B cell (primary cell): ENCODE measurements around the gene RIN2. TPM values are rescaled to one million over a fixed set of nuclear protein-coding genes. Genes with fewer than 3 reads are reported as not detected.

Source experiments
- ATAC-seq: fragments of 200-7000 bp; cut with Tn5 transposase; one replicate; pipeline ENCODE4 v1.10.0; 2021; ENCODE audit warnings: low read depth, mild to moderate bottlenecking, moderate number of reproducible peaks, moderate library complexity
- CTCF ChIA-PET: fragments of 350-600 bp; sonication (Branson Sonifier 250); formaldehyde crosslinking; loops from one replicate; lab custom pipeline; 2021; ENCODE audit warnings: antibody characterized with exemption, inconsistent platforms; lab: Charles Lee
- POLR2A ChIA-PET: fragments of 350-600 bp; sonication (Branson Sonifier 250); formaldehyde crosslinking; loops from one replicate; lab custom pipeline; 2021; ENCODE audit warnings: antibody characterized with exemption; lab: Charles Lee
- DNase-seq: peaks from one replicate; pipeline ENCODE4 v3.0.0; 2013
- H2AFZ ChIP-seq: 2 replicates; pipeline ENCODE4 v1.6.1; 2012; ENCODE audit warnings: mild to moderate bottlenecking, low read depth, low read length; ENCODE audit not compliant: insufficient read depth, poor library complexity, severe bottlenecking
- H3K27ac ChIP-seq, 2 donors: 1 replicate in 1 of 2; 2 replicates in 1 of 2; pipeline ENCODE4 v1.5.1; 2012 to 2013; ENCODE audit warnings: low read length in 2 of 2, mild to moderate bottlenecking in 2 of 2, moderate library complexity in 1 of 2
- H3K27me3 ChIP-seq, 4 experiments: fragments of 200-600 bp in 1 of 4; sonication (generic) in 1 of 4; replicated peaks in 1 of 4; 1 replicate in 2 of 4; 2 replicates in 2 of 4; pipeline versions ENCODE4 v1.6.1 to v1.7.0; 2013 to 2016; ENCODE audit warnings: low read length in 3 of 4, mild to moderate bottlenecking in 2 of 4, mixed read lengths in 1 of 4, moderate library complexity in 1 of 4; ENCODE audit not compliant: insufficient read depth in 4 of 4, control insufficient read depth in 3 of 4; ENCODE audit errors: control extremely low read depth in 1 of 4
- H3K36me3 ChIP-seq, 2 experiments: replicated peaks in 1 of 2; 1 replicate in 1 of 2; 2 replicates in 1 of 2; pipeline versions ENCODE4 v1.6.1 to v1.7.1; 2013; ENCODE audit warnings: low read length in 1 of 2; ENCODE audit not compliant: insufficient read depth in 2 of 2, control insufficient read depth in 1 of 2; ENCODE audit errors: control extremely low read depth in 1 of 2, extremely low read depth in 1 of 2
- H3K4me1 ChIP-seq, 2 donors: fragments of 200-600 bp in 1 of 2; sonication (generic) in 1 of 2; 1 replicate in 1 of 2; 2 replicates in 1 of 2; pipeline versions ENCODE4 v1.5.1 to v1.6.1; 2013 to 2017; ENCODE audit warnings: low read length in 2 of 2; ENCODE audit not compliant: control insufficient read depth in 2 of 2, insufficient read depth in 2 of 2
- H3K4me2 ChIP-seq: replicated peaks from 2 replicates; pipeline ENCODE3; 2012; ENCODE audit warnings: mild to moderate bottlenecking, low read depth, low read length; ENCODE audit not compliant: poor library complexity, severe bottlenecking
- H3K4me3 ChIP-seq, 5 experiments: fragments of 200-600 bp in 1 of 5; sonication (generic) in 1 of 5; 1 replicate in 3 of 5; 2 replicates in 2 of 5; pipeline versions ENCODE4 v1.5.1 to v1.7.0; 2011 to 2016; ENCODE audit warnings: low read length in 4 of 5, mild to moderate bottlenecking in 4 of 5, low read depth in 2 of 5, control low read depth in 1 of 5, moderate library complexity in 1 of 5; ENCODE audit not compliant: insufficient read depth in 1 of 5; ENCODE audit errors: control extremely low read depth in 1 of 5, extremely low read depth in 1 of 5
- H3K79me2 ChIP-seq: fragments of 200-600 bp; sonication (generic); one replicate; pipeline ENCODE4 v1.6.0; 2016; ENCODE audit warnings: low read length; ENCODE audit not compliant: control insufficient read depth, insufficient read depth
- H3K9ac ChIP-seq: fragments of 200-600 bp; sonication (generic); 2 replicates; pipeline ENCODE4 v1.6.1; 2017; ENCODE audit warnings: mild to moderate bottlenecking, low read length, moderate library complexity
- H3K9me3 ChIP-seq, 3 donors: one replicate each; pipeline versions ENCODE4 v1.6.1 to v1.7.1; 2013; ENCODE audit warnings: low read length in 2 of 3; ENCODE audit not compliant: control insufficient read depth in 2 of 3, insufficient read depth in 1 of 3; ENCODE audit errors: control extremely low read depth in 1 of 3
- H4K20me1 ChIP-seq: 2 replicates; pipeline ENCODE4 v1.6.0; 2012; ENCODE audit warnings: mild to moderate bottlenecking, low read length; ENCODE audit not compliant: insufficient read depth, control insufficient read depth, poor library complexity, severe bottlenecking
- H3K27ac Mint-ChIP-seq: one replicate; pipeline ENCODE4 v1.8.0; 2021; ENCODE audit warnings: mixed read lengths
- H3K27me3 Mint-ChIP-seq: one replicate; pipeline ENCODE4 v1.8.0; 2021; ENCODE audit warnings: mixed read lengths
- H3K4me1 Mint-ChIP-seq: one replicate; pipeline ENCODE4 v1.8.0; 2021; ENCODE audit warnings: mixed read lengths
- H3K4me3 Mint-ChIP-seq: one replicate; pipeline ENCODE4 v1.8.0; 2021; ENCODE audit warnings: mixed read lengths
- H3K9me3 Mint-ChIP-seq: one replicate; pipeline ENCODE4 v1.8.0; 2022; ENCODE audit warnings: mixed read lengths; ENCODE audit not compliant: insufficient read depth
- EZH2 ChIP-seq: IDR thresholded peaks from 2 replicates; pipeline ENCODE4 v1.6.1; 2012; ENCODE audit warnings: borderline replicate concordance, low read depth, mild to moderate bottlenecking, moderate library complexity, low read length; ENCODE audit not compliant: insufficient read depth, poor library complexity, severe bottlenecking
- WGBS: methylation state at CpG from one replicate; pipeline ENCODE4 v1.1.5; 2013; ENCODE audit warnings: missing lambda C conversion rate; ENCODE audit not compliant: insufficient coverage; 5-methylcytosine and 5-hydroxymethylcytosine counted together
- intact Hi-C: fragments of 100-400 bp; cut with micrococcal nuclease; formaldehyde crosslinking; loops from one replicate; pipeline ENCODE4 v1.10.0; 2022
- polyA plus RNA-seq: library from polyadenylated mRNA; depleted of rRNA; stranded (reverse); fragments of >200 nt; gene quantifications from 2 replicates; pipeline ENCODE4 v1.2.3, GENCODE V29; 2012
- total RNA-seq, 2 donors: library from RNA; stranded (reverse); fragments of 120-200 nt in 1 of 2; gene quantifications; 1 replicate in 1 of 2; 2 replicates in 1 of 2; pipeline versions ENCODE4 v1.2.3 to v1.2.4, GENCODE V29; 2013 to 2022
- TF ChIP-seq, protein P1 (sequence below): fragments of 200-600 bp; IDR thresholded peaks from one replicate; pipeline ENCODE4 v1.8.0; 2022; ENCODE audit warnings: antibody characterized with exemption, mild to moderate bottlenecking

The RIN2 gene
- total and polyA plus RNA-seq, 2 donors (not counting 1 experiment from before 2014, with no cell fraction given) = 0.15 to 0.32 TPM

DNA sequence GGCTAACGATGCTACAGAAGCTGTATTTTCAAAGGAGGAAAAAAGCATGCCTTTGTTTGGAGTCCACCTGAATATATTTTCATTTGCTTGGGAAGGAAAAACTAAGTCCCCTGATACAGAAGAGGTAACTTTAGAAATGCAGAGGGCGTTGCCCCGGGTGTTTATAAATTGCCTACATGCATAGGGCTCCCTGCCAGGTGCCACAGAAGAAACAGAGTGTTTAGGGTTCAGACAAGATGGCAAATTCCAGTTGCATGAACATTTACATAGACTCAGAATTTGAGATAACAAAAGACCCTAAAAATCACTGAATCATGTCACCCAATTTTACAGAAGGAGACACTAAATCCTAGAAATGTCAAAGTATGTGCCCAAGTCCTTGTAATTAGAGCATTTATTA is 19.9 kb downstream of the RIN2 start:
- CTCF ChIA-PET = no interaction called here
- Mint-ChIP-seq H3K27ac (no peak overlapping the region), H3K4me3 (no peak overlapping the region), H3K27me3 (peaks cover 15% of the 10 kb centered on the region), H3K9me3 (no peaks in the 10 kb centered on the region), H3K4me1 (peaks cover 13% of the 10 kb centered on the region)
- no peak for DNase-seq
- TF ChIP-seq, protein P1, sequence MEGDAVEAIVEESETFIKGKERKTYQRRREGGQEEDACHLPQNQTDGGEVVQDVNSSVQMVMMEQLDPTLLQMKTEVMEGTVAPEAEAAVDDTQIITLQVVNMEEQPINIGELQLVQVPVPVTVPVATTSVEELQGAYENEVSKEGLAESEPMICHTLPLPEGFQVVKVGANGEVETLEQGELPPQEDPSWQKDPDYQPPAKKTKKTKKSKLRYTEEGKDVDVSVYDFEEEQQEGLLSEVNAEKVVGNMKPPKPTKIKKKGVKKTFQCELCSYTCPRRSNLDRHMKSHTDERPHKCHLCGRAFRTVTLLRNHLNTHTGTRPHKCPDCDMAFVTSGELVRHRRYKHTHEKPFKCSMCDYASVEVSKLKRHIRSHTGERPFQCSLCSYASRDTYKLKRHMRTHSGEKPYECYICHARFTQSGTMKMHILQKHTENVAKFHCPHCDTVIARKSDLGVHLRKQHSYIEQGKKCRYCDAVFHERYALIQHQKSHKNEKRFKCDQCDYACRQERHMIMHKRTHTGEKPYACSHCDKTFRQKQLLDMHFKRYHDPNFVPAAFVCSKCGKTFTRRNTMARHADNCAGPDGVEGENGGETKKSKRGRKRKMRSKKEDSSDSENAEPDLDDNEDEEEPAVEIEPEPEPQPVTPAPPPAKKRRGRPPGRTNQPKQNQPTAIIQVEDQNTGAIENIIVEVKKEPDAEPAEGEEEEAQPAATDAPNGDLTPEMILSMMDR = no peak
- no peak for TF ChIP-seq EZH2
- no peaks in the 10 kb centered on the region for H3K9me3 ChIP-seq
- POLR2A ChIA-PET = no interaction called here
- H3K36me3 ChIP-seq = no peaks in the 10 kb centered on the region
- H3K27me3 ChIP-seq = no peaks in the 10 kb centered on the region
- WGBS = 88% methylated on average over 2 of the region's 3 CpGs
- intact Hi-C loops = no loop called here
- no peak overlapping the region for H3K27ac ChIP-seq
- no peaks in the 10 kb centered on the region for H4K20me1 ChIP-seq
- no peak for ATAC-seq
- no peak overlapping the region for H3K4me3 ChIP-seq
- H3K4me1 ChIP-seq = peaks cover 0 to 5% of the 10 kb centered on the region in 2 donors
- no peaks in the 10 kb centered on the region for H3K79me2 ChIP-seq
- H2AFZ ChIP-seq = no peak overlapping the region
- no peak overlapping the region for H3K9ac ChIP-seq
- no peak overlapping the region for H3K4me2 ChIP-seq

DNA sequence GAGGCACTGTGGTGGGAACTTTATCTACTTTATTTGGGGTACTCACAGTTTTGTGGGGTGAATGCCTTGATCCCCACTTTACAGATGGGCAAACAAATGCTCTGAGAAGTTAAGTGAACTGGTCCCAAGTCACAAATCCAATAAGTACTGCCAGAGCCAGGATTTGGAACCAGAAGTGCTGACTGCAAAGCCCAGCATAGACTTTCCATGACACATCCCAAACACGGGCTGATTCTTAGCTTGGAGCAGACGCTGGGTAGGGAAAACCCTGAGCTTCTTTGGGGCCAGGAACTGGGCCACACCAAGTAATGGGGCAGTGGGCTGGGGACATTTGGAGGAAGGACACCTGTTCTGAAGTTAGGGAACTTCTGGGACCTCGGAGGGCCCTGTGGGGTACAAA is 20.3 kb downstream of the RIN2 start:
- H3K4me1 Mint-ChIP-seq = peaks cover 13% of the 10 kb centered on the region
- DNase-seq (no peak), ATAC-seq (no peak)
- POLR2A ChIA-PET = no interaction called here
- Histone ChIP-seq H3K36me3 (no peaks in the 10 kb centered on the region), H3K9me3 (no peaks in the 10 kb centered on the region), H3K27ac (no peak overlapping the region), H3K27me3 (no peaks in the 10 kb centered on the region), H3K4me3 (no peak overlapping the region), H3K4me1 (peaks cover 0 to 5% of the 10 kb centered on the region in 2 donors), H3K9ac (no peak overlapping the region), H3K4me2 (no peak overlapping the region), H2AFZ (no peak overlapping the region), H3K79me2 (no peaks in the 10 kb centered on the region), H4K20me1 (no peaks in the 10 kb centered on the region)
- no peak overlapping the region for H3K4me3 Mint-ChIP-seq
- CTCF ChIA-PET = no interaction called here
- 86% methylated on average over 2 of the region's 3 CpGs for WGBS
- no peaks in the 10 kb centered on the region for H3K9me3 Mint-ChIP-seq
- intact Hi-C loops = no loop called here
- no peak overlapping the region for H3K27ac Mint-ChIP-seq
- H3K27me3 Mint-ChIP-seq = peaks cover 13% of the 10 kb centered on the region
- TF ChIP-seq EZH2 = no peak
- TF ChIP-seq, protein P1 = no peak
